Measurements from ENCODE around the gene LY6G6C. TPM values are rescaled to one million over a fixed set of nuclear protein-coding genes. Genes with fewer than 3 reads are reported as not detected.
A peak's percentile ranks its signal among the peaks of the same experiment; 100 is the strongest.

Gene LY6G6C
- total RNA-seq, 1 experiment from 2014 or later = 2.1 TPM

GRCh38 chr6:31736768-31737314 lies 15.3 kb upstream of the LY6G6C start:
- Histone ChIP-seq H3K27me3 (ENCODE audit: insufficient read depth, low read depth) (no peaks in the 10 kb centered on the region), H2AFZ (peak overlapping the region; percentile 75), H3K4me1 (replicated peaks; ENCODE audit: insufficient read depth) (peaks cover 44% of the 10 kb centered on the region), H3K4me3 (peak overlapping the region; percentile 86), H4K20me1 (ENCODE audit: insufficient read depth) (peaks cover 21% of the 10 kb centered on the region; the same call in 1 of the 2 replicates), H3K9me3 (ENCODE audit: insufficient read depth, low read depth) (no peaks in the 10 kb centered on the region), H3K4me2 (peak overlapping the region; percentile 83), H3K36me3 (ENCODE audit: low read depth) (peaks cover 27% of the 10 kb centered on the region), H3K9me2 (ENCODE audit: insufficient read depth) (no peaks in the 10 kb centered on the region), H3K27ac (peak overlapping the region; percentile 73), H3F3A (ENCODE audit: insufficient read depth, low read depth) (peaks cover 59% of the 10 kb centered on the region), H3K79me2 (ENCODE audit: low read depth) (peaks cover 57% of the 10 kb centered on the region)
- intact Hi-C loops (cut with micrococcal nuclease; ENCODE audit: unreplicated experiment) = loop anchor here (5.0 to 10.0 kb wide), 2 partner anchors 192 to 240 kb away; partner anchors contain the start of genes ATP6V1G2, DDX39B, MICB and NFKBIL1
- TSS peak; percentile 15 for BruUV-seq (replicated peaks)
- CTCF ChIA-PET = interaction anchor here (3.2 kb wide), 1 partner anchor 33 kb away, joined by 10 read pairs; no protein-coding TSS in a partner anchor
- no peak for TF ChIP-seq CTCF (conservative IDR thresholded peaks at IDR 0.05)
- TF ChIP-seq EZH2 (IDR thresholded peaks at IDR 0.05; ENCODE audit: low read depth) = no peak
- no peak for DNase-seq
- POLR2A ChIA-PET (ENCODE audit: unreplicated experiment) = interaction anchor here (0.5 to 1.5 kb wide), 7 partner anchors 9 to 161 kb away, joined by 3 to 6 read pairs (median 3); partner anchors contain the start of gene HSPA1B

DNA sequence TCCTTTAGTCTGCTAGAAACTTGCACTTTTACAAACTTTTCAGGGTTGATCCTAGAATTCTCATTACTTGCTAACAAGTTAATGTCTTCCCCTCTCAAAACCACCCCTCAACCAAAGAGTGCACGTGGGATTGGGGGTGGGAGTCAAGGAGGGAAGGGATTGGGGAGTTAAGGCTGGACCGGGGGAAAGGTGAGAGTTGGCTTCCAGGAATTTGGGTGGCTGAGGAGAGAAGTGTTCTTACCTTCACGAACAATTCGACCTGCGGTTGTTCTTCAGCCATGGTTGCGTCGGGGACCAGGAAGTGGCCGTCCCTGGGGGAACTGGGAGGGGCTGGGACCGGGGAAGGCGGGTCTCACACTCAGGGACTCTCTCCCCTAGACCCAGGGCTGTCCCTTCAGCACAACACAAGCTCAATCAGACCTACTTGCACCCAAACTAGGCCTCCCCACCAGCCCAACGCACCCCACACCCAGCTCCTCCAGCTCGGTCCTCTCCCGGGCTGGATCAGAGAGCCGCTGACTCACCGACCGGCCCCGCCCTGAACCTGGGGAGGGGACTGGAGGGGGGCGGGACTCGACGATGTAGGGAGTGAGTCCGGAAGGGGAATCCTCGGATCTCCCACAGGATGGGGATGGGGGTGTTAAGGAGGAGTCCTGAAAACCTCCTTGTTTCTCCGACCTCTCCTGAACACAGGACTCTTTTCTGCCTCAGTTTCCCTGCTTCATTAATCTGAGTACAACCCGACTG lies 14.6 kb upstream of the LY6G6C start, which contains the start of gene CLIC1:
TSS of gene CLIC1 (minus strand) at position 510 of the 747 bp plus-strand sequence. CDS start at position 280, 230 bp downstream.
- H3K79me2 ChIP-seq (ENCODE audit: low read depth) = peaks cover 57% of the 10 kb centered on the region

More for the DNA sequence above, 14.6 kb upstream of the LY6G6C start, which contains the start of gene CLIC1:
- H3K27me3 ChIP-seq (ENCODE audit: insufficient read depth, low read depth) = no peaks in the 10 kb centered on the region
- peak within 1 kb of the TSS; percentile 75 for H2AFZ ChIP-seq
- H3F3A ChIP-seq (ENCODE audit: insufficient read depth, low read depth) = peaks cover 61% of the 10 kb centered on the region
- intact Hi-C loops (cut with micrococcal nuclease; ENCODE audit: unreplicated experiment) = loop anchor here (5.0 to 10.0 kb wide), 2 partner anchors 191 to 239 kb away; partner anchors contain the start of genes ATP6V1G2, DDX39B, MICB and NFKBIL1
- H3K27ac ChIP-seq = peak within 1 kb of the TSS; percentile 79
- no peak for TF ChIP-seq EZH2 (IDR thresholded peaks at IDR 0.05; ENCODE audit: low read depth)
- TF ChIP-seq CTCF (conservative IDR thresholded peaks at IDR 0.05) = no peak
- peaks cover 30% of the 10 kb centered on the region for H3K36me3 ChIP-seq (ENCODE audit: low read depth)
- H3K4me3 ChIP-seq = peak within 1 kb of the TSS; percentile 86
- CTCF ChIA-PET = interaction anchor here (3.2 kb wide), 1 partner anchor 34 kb away, joined by 10 read pairs; no protein-coding TSS in a partner anchor
- POLR2A ChIA-PET (ENCODE audit: unreplicated experiment) = interaction anchor here (0.6 to 1.5 kb wide), 7 partner anchors 10 to 162 kb away, joined by 3 to 6 read pairs (median 3); no protein-coding TSS in a partner anchor
- H3K9me2 ChIP-seq (ENCODE audit: insufficient read depth) = no peaks in the 10 kb centered on the region
- no peaks in the 10 kb centered on the region for H3K9me3 ChIP-seq (ENCODE audit: insufficient read depth, low read depth)
- peaks cover 21% of the 10 kb centered on the region; the same call in 1 of the 2 replicates for H4K20me1 ChIP-seq (ENCODE audit: insufficient read depth)
- peaks cover 44% of the 10 kb centered on the region for H3K4me1 ChIP-seq (replicated peaks; ENCODE audit: insufficient read depth)
- peak within 1 kb of the TSS; percentile 83 for H3K4me2 ChIP-seq
- TSS peak; percentile 60 for BruUV-seq (replicated peaks)
- DNase-seq = peak; percentile 79 to 83

All from PC-9 (cell line).